CD4-positive, alpha-beta T cell treated with Interleukin-4 for 4 hours (primary cell): ENCODE results near the gene TMEM117.

Experiments
- DNase-seq: peaks from one replicate; pipeline ENCODE4 v3.0.0-alpha.2; 2020

The TMEM117 gene

GRCh38 chr12:43835656-43836474 lies at the start of gene TMEM117:
TSS of gene TMEM117 (plus strand) at chr12:43836081.
- peak; percentile 44 for DNase-seq

- no peak for DNase-seq
Observed at GRCh38 chr12:43786899-43787693, 48.8 kb upstream of the TMEM117 start.

GRCh38 chr12:43789941-43790340 lies 45.9 kb upstream of the TMEM117 start:
- DNase-seq = no peak

GRCh38 chr12:43795716-43796280 lies 40.1 kb upstream of the TMEM117 start:
- no peak for DNase-seq

- DNase-seq = no peak
Observed at GRCh38 chr12:43797561-43798217, 38.2 kb upstream of the TMEM117 start.

GRCh38 chr12:43805149-43805859 lies 30.6 kb upstream of the TMEM117 start:
- peak; percentile 11 for DNase-seq

- peak; percentile 75 for DNase-seq
Observed at GRCh38 chr12:43805860-43806736, 29.8 kb upstream of the TMEM117 start, which contains the start of gene TWF1. TSS of gene TWF1 (minus strand) at chr12:43806317. CDS start at chr12:43806245, 72 bp downstream.

GRCh38 chr12:43806737-43807072 lies 29.2 kb upstream of the TMEM117 start:
- DNase-seq = no peak

GRCh38 chr12:43807386-43807785 lies 28.5 kb upstream of the TMEM117 start:
- DNase-seq = no peak

GRCh38 chr12:43812057-43812456 lies 23.8 kb upstream of the TMEM117 start:
- no peak for DNase-seq

- no peak for DNase-seq
Observed at GRCh38 chr12:43812926-43813325, 23.0 kb upstream of the TMEM117 start.

- no peak for DNase-seq
Observed at GRCh38 chr12:43815416-43815815, 20.5 kb upstream of the TMEM117 start.

- DNase-seq = no peak
Observed at GRCh38 chr12:43816168-43816567, 19.7 kb upstream of the TMEM117 start.

GRCh38 chr12:43824207-43824775 lies 11.6 kb upstream of the TMEM117 start:
- DNase-seq = no peak

GRCh38 chr12:43826681-43827080 lies 9.2 kb upstream of the TMEM117 start:
- no peak for DNase-seq

GRCh38 chr12:43827093-43827492 lies 8.8 kb upstream of the TMEM117 start:
- DNase-seq = no peak

- DNase-seq = peak; percentile 9
Observed at GRCh38 chr12:43832463-43833168, 3.3 kb upstream of the TMEM117 start.

- peak; percentile 14 for DNase-seq
Observed at GRCh38 chr12:43835264-43835655, 621 bp upstream of the TMEM117 start.

- peak; percentile 11 for DNase-seq
Observed at GRCh38 chr12:43836475-43836989, 651 bp downstream of the TMEM117 start.

- no peak for DNase-seq
Observed at GRCh38 chr12:43840338-43840737, 4.5 kb downstream of the TMEM117 start.
